Upper lobe of left lung (tissue), 6 donors: ENCODE data around the gene GRB10. TPM values are rescaled to one million over a fixed set of nuclear protein-coding genes. Genes with fewer than 3 reads are reported as not detected.
"Not testable (repeated sequence)": the region's sequence is repeated elsewhere in the genome, so short reads cannot be mapped to it uniquely, and the experiment has no call there.

Source experiments
- ATAC-seq, 2 donors: fragments of 200-7000 bp; cut with Tn5 transposase; one replicate each; pipeline ENCODE4 v1.9.1; 2022; ENCODE audit warnings: mild to moderate bottlenecking in 2 of 2, moderate library complexity in 2 of 2; ENCODE audit not compliant: low FRiP score in 2 of 2
- DNase-seq, 2 donors: peaks; one replicate each; pipeline ENCODE4 v3.0.0-alpha.2; 2019 to 2020
- H3K27ac ChIP-seq, 4 donors: fragments of 200-600 bp; sonication (generic); one replicate each; pipeline ENCODE4 v1.5.1; 2016 to 2019
- H3K27me3 ChIP-seq, 4 donors: fragments of 200-600 bp; sonication (generic); one replicate each; pipeline ENCODE4 v1.5.1; 2017 to 2019
- H3K36me3 ChIP-seq, 4 donors: fragments of 200-600 bp; sonication (generic); one replicate each; pipeline ENCODE4 v1.5.1; 2016 to 2019
- H3K4me1 ChIP-seq, 4 donors: fragments of 200-600 bp; sonication (generic); one replicate each; pipeline ENCODE4 v1.5.1; 2018 to 2019
- H3K4me3 ChIP-seq, 4 donors: fragments of 200-600 bp; sonication (generic); one replicate each; pipeline ENCODE4 v1.5.1; 2017 to 2019; ENCODE audit warnings: mild to moderate bottlenecking in 2 of 4, moderate library complexity in 1 of 4
- H3K9me3 ChIP-seq, 4 donors: fragments of 200-600 bp; sonication (generic); one replicate each; pipeline ENCODE4 v1.5.1; 2018 to 2019
- EP300 ChIP-seq, 4 donors: sonication (generic); formaldehyde crosslinking; IDR thresholded peaks; one replicate each; pipeline ENCODE4 v1.5.1; 2017; ENCODE audit warnings: antibody characterized with exemption in 4 of 4, control low read depth in 2 of 4
- POLR2A ChIP-seq, 4 donors: fragments of 450-650 bp; IDR thresholded peaks; one replicate each; pipeline ENCODE4 v1.5.1; 2016 to 2017; ENCODE audit warnings: antibody characterized with exemption in 4 of 4, mild to moderate bottlenecking in 2 of 4
- POLR2AphosphoS5 ChIP-seq, 2 donors: sonication (generic); formaldehyde crosslinking; IDR thresholded peaks; one replicate each; pipeline ENCODE4 v1.5.1; 2017; ENCODE audit warnings: antibody characterized with exemption in 2 of 2
- WGBS, 2 donors: methylation state at CpG; one replicate each; pipeline ENCODE4 v1.1.5; 2017 to 2018; 5-methylcytosine and 5-hydroxymethylcytosine counted together
- total RNA-seq, 6 donors: library from RNA; depleted of rRNA in 4 of 6; stranded (reverse); fragments of >200 nt in 4 of 6; gene quantifications; one replicate each; pipeline versions ENCODE4 v1.1.0 to v1.2.1, GENCODE V29; 2016 to 2021
- TF ChIP-seq, protein P1 (sequence below), 6 experiments: fragments of 450-650 bp in 4 of 6; fragments of 200-600 bp in 2 of 6; sonication (generic) in 2 of 6; IDR thresholded peaks; one replicate each; pipeline ENCODE4 v1.5.1; 2016 to 2019; ENCODE audit warnings: antibody characterized with exemption in 6 of 6
- donor health status: DM: no; HTN: no; CAD: no; lungs with moderate emphysema.
- donor health status: DM: no; HTN: yes; CAD: no; lungs with severe emphysema.

Gene GRB10
- total RNA-seq, 6 donors from 2014 or later = 32.8 to 92.2 (median 46.5) TPM

DNA sequence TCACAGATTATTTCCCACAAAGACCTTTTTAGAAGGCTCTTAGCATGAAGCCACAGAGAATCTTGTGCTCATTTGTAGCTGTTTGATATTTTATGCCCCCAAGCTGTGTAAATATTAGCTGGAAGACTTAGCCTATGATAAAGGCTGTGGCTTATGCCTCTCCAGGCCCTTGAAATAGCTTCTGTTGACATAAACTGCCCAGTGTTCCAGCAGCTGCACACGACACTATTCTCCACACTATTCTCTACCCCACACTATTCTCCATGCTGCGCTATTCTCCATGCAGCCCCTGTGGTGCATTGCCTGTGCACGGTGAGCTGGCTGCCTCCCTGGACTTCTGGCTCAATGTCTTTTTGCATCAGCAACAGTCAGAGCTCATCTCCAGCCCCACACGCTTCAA, 230.6 kb downstream of the GRB10 start:
- Histone ChIP-seq H3K4me1 (peaks cover 0 to 9% (median 4%) of the 10 kb centered on the region in 4 donors), H3K27ac (no peak overlapping the region), H3K36me3 (no peaks in the 10 kb centered on the region), H3K27me3 (no peaks in the 10 kb centered on the region), H3K4me3 (no peak overlapping the region), H3K9me3 (no peaks in the 10 kb centered on the region)
- TF ChIP-seq POLR2AphosphoS5 (IDR thresholded peaks at IDR 0.05) (no peak), POLR2A (IDR thresholded peaks at IDR 0.05) (no peak), EP300 (IDR thresholded peaks at IDR 0.05) (no peak)
- TF ChIP-seq, protein P1, sequence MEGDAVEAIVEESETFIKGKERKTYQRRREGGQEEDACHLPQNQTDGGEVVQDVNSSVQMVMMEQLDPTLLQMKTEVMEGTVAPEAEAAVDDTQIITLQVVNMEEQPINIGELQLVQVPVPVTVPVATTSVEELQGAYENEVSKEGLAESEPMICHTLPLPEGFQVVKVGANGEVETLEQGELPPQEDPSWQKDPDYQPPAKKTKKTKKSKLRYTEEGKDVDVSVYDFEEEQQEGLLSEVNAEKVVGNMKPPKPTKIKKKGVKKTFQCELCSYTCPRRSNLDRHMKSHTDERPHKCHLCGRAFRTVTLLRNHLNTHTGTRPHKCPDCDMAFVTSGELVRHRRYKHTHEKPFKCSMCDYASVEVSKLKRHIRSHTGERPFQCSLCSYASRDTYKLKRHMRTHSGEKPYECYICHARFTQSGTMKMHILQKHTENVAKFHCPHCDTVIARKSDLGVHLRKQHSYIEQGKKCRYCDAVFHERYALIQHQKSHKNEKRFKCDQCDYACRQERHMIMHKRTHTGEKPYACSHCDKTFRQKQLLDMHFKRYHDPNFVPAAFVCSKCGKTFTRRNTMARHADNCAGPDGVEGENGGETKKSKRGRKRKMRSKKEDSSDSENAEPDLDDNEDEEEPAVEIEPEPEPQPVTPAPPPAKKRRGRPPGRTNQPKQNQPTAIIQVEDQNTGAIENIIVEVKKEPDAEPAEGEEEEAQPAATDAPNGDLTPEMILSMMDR (IDR thresholded peaks at IDR 0.05) = no peak
- 46 to 79% methylated on average over 4 of the region's 4 CpGs for WGBS, 2 donors
- peak; percentile 35 to 82 for ATAC-seq
- DNase-seq = no peak

DNA sequence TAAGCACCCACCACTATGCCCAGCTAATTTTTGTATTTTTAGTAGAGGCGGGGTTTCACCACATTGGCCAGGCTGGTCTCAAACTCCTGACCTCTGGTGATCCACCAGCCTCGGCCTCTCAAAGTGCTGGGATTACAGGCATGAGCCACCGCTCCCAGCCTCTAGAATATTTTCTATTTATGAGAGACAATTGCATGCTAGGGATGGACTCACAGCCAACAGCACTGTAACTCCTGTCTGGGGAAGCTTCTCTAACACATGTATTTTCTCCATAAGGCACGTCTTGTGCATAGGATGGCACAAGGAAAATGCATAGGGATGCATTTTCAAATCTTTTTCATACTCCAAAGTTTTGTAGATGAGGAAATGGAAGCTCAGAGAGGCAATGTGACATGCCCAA, 237.1 kb downstream of the GRB10 start:
- H3K36me3 ChIP-seq, H3K27me3 ChIP-seq, H3K4me1 ChIP-seq, DNase-seq, H3K4me3 ChIP-seq, ATAC-seq, H3K9me3 ChIP-seq, H3K27ac ChIP-seq: not testable (repeated sequence)
- 91 to 93% methylated on average over 4 of the region's 4 CpGs for WGBS, 2 donors

DNA sequence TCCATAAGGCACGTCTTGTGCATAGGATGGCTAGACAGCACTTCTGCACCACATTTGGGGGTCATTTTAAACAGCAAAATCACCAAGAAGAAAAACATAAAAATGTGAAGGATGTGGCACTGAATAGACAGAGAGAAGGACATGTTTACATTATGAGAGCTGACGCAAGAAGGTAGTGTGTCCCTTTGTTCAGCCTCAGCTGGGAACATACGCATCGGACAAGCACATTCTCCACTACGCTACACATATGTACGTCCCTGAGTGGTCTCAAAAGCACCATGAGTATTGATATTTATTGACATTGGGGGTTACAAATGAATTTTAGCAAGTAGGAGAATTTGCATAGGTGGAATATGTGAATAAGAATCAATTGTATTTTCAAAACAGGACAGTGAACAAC, 237.7 kb downstream of the GRB10 start:
- no peaks in the 10 kb centered on the region for H3K27me3 ChIP-seq
- H3K4me1 ChIP-seq = no peaks in the 10 kb centered on the region
- no peaks in the 10 kb centered on the region for H3K36me3 ChIP-seq
- 51 to 73% methylated on average over 6 of the region's 6 CpGs for WGBS, 2 donors
- no peak overlapping the region for H3K27ac ChIP-seq
- DNase-seq (no peak), ATAC-seq (no peak)
- no peaks in the 10 kb centered on the region for H3K9me3 ChIP-seq
- TF ChIP-seq POLR2A (IDR thresholded peaks at IDR 0.05) (no peak), EP300 (IDR thresholded peaks at IDR 0.05) (no peak), POLR2AphosphoS5 (IDR thresholded peaks at IDR 0.05) (no peak)
- TF ChIP-seq, protein P1 (IDR thresholded peaks at IDR 0.05) = no peak
- H3K4me3 ChIP-seq = no peak overlapping the region

DNA sequence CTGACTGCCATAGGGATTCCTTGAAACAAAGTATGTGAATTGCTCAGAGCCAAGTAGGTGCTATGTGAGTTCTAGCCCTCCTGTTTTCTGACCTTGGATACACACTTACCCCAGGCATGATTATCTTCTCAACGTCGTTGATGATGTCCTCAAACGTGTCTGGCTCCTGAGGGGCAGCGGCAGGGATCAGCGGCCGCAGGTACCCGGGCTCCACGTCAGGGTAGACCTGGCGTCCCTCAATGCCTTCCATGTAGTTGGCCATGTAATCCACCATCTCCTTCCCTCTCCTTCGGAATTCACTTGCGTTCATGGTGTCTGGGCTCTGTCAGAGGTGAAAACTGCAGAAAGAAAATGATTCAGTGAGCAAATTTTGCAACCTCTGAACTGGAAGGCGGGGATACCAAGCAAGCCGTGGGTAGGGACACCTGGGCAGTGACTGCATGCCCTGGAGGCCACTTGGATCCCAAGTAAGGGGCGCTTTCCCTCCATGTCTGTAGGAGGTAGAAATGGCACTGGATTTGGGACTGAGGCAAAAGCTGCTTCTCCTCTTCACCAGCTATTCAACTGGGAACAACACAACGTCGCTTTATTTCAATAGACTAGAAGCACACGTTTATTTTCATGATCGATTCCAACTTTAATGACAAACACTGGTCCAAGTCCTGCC, 238.8 kb downstream of the GRB10 start:
- Histone ChIP-seq H3K4me1 (no peaks in the 10 kb centered on the region), H3K4me3 (no peak overlapping the region), H3K27ac (no peak overlapping the region), H3K9me3 (no peaks in the 10 kb centered on the region), H3K36me3 (no peaks in the 10 kb centered on the region), H3K27me3 (no peaks in the 10 kb centered on the region)
- TF ChIP-seq, protein P1 (IDR thresholded peaks at IDR 0.05) = no peak
- TF ChIP-seq EP300 (IDR thresholded peaks at IDR 0.05) = no peak
- TF ChIP-seq POLR2A (IDR thresholded peaks at IDR 0.05) = no peak
- no peak for TF ChIP-seq POLR2AphosphoS5 (IDR thresholded peaks at IDR 0.05)
- no peak for ATAC-seq
- DNase-seq = peak in 1 of 2 donors; percentile 51
- 93% methylated on average over 18 of the region's 18 CpGs for WGBS, 2 donors

DNA sequence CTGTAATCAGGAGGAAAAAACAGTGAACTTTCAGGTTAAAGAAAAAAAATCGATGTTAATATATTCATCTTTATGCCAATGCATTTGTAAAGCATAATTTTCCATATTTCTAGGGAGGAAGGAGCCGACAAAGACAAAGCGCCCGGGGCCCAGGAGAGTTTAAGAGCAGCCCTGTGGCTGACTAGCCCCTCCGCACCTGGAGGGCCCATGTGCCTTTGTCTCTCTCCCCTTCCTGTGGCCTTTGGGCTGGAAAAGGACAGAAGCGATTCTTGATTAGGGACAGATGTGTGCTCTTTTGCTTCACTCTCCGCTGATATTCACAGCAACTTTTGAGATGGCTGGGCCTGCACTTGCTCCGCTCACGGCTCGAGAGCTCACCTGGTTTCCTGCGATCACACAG, 240.6 kb downstream of the GRB10 start:
- no peak for ATAC-seq

More for the DNA sequence above, 240.6 kb downstream of the GRB10 start:
- Histone ChIP-seq H3K27ac (no peak overlapping the region), H3K27me3 (no peaks in the 10 kb centered on the region), H3K36me3 (no peaks in the 10 kb centered on the region), H3K4me3 (no peak overlapping the region), H3K9me3 (no peaks in the 10 kb centered on the region), H3K4me1 (no peaks in the 10 kb centered on the region)
- 89 to 92% methylated on average over 11 of the region's 11 CpGs for WGBS, 2 donors
- DNase-seq = no peak
- TF ChIP-seq POLR2AphosphoS5 (IDR thresholded peaks at IDR 0.05) (no peak), POLR2A (IDR thresholded peaks at IDR 0.05) (no peak), EP300 (IDR thresholded peaks at IDR 0.05) (no peak)
- TF ChIP-seq, protein P1 (IDR thresholded peaks at IDR 0.05) = no peak
